Tibial nerve (tissue), 4 donors: ENCODE measurements around the gene ARPP19. TPM values are rescaled to one million over a fixed set of nuclear protein-coding genes. Genes with fewer than 3 reads are reported as not detected.
"Not testable (repeated sequence)": the region's sequence is repeated elsewhere in the genome, so short reads cannot be mapped to it uniquely, and the experiment has no call there.

Source experiments
- DNase-seq, 2 donors: peaks; one replicate each; pipeline ENCODE4 v3.0.0-alpha.2; 2019; ENCODE audit warnings: low spot score in 2 of 2
- H3K27ac ChIP-seq, 4 donors: fragments of 200-600 bp; sonication (generic) in 3 of 4; one replicate each; pipeline ENCODE4 v1.5.1; 2017 to 2019; ENCODE audit warnings: mild to moderate bottlenecking in 1 of 4
- H3K27me3 ChIP-seq, 2 donors: fragments of 200-600 bp; sonication (generic) in 1 of 2; one replicate each; pipeline versions ENCODE4 v1.5.1 to v1.6.0; 2017 to 2019
- H3K36me3 ChIP-seq, 3 donors: fragments of 200-600 bp; sonication (generic); one replicate each; pipeline ENCODE4 v1.5.1; 2018 to 2019
- H3K4me1 ChIP-seq, 4 donors: fragments of 200-600 bp; sonication (generic) in 3 of 4; one replicate each; pipeline ENCODE4 v1.5.1; 2017 to 2019
- H3K4me3 ChIP-seq, 4 donors: fragments of 200-600 bp; sonication (generic) in 3 of 4; one replicate each; pipeline ENCODE4 v1.5.1; 2017 to 2019; ENCODE audit warnings: mild to moderate bottlenecking in 1 of 4, moderate library complexity in 1 of 4
- H3K9me3 ChIP-seq, 4 donors: fragments of 200-600 bp; sonication (generic) in 3 of 4; one replicate each; pipeline ENCODE4 v1.5.1; 2017 to 2019
- EP300 ChIP-seq, 2 donors: sonication (generic); formaldehyde crosslinking; IDR thresholded peaks; one replicate each; pipeline ENCODE4 v1.6.1; 2017; ENCODE audit warnings: antibody characterized with exemption in 2 of 2, mild to moderate bottlenecking in 1 of 2
- POLR2A ChIP-seq, 2 donors: fragments of 450-650 bp; IDR thresholded peaks; one replicate each; pipeline ENCODE4 v1.6.1; 2017; ENCODE audit warnings: antibody characterized with exemption in 2 of 2, mild to moderate bottlenecking in 2 of 2, moderate library complexity in 2 of 2
- WGBS, 2 donors: methylation state at CpG; one replicate each; pipeline ENCODE4 v1.1.5; 2018; 5-methylcytosine and 5-hydroxymethylcytosine counted together
- total RNA-seq, 4 donors: library from RNA; depleted of rRNA; stranded (reverse); fragments of >200 nt; gene quantifications; one replicate each; pipeline ENCODE4 v1.1.0, GENCODE V29; 2016
- TF ChIP-seq, protein P1 (sequence below), 5 experiments: fragments of 200-600 bp in 3 of 5; fragments of 450-650 bp in 2 of 5; sonication (generic) in 3 of 5; IDR thresholded peaks; one replicate each; pipeline ENCODE4 v1.5.1; 2016 to 2019; ENCODE audit warnings: antibody characterized with exemption in 5 of 5, mild to moderate bottlenecking in 3 of 5, moderate library complexity in 2 of 5

ARPP19 gene
- total RNA-seq, 4 donors from 2014 or later = 84.9 to 123 (median 110) TPM

- H3K4me3 ChIP-seq = peak overlapping the region in 1 of 4 donors; percentile 87
- 67 to 69% methylated on average over 4 of the region's 4 CpGs for WGBS, 2 donors
- no peak for TF ChIP-seq POLR2A (IDR thresholded peaks at IDR 0.05)
- TF ChIP-seq, protein P1, sequence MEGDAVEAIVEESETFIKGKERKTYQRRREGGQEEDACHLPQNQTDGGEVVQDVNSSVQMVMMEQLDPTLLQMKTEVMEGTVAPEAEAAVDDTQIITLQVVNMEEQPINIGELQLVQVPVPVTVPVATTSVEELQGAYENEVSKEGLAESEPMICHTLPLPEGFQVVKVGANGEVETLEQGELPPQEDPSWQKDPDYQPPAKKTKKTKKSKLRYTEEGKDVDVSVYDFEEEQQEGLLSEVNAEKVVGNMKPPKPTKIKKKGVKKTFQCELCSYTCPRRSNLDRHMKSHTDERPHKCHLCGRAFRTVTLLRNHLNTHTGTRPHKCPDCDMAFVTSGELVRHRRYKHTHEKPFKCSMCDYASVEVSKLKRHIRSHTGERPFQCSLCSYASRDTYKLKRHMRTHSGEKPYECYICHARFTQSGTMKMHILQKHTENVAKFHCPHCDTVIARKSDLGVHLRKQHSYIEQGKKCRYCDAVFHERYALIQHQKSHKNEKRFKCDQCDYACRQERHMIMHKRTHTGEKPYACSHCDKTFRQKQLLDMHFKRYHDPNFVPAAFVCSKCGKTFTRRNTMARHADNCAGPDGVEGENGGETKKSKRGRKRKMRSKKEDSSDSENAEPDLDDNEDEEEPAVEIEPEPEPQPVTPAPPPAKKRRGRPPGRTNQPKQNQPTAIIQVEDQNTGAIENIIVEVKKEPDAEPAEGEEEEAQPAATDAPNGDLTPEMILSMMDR (IDR thresholded peaks at IDR 0.05) = no peak
- no peak for TF ChIP-seq EP300 (IDR thresholded peaks at IDR 0.05)
Measured at GRCh38 chr15:52566889-52567288, 1.9 kb downstream of the ARPP19 start.

GRCh38 chr15:52565417-52566358 is 3.1 kb downstream of the ARPP19 start:
- peaks cover 0 to 69% (median 40%) of the 10 kb centered on the region in 4 donors for H3K4me1 ChIP-seq
- H3K36me3 ChIP-seq, DNase-seq, H3K4me3 ChIP-seq, H3K27ac ChIP-seq, H3K9me3 ChIP-seq, H3K27me3 ChIP-seq: not testable (repeated sequence)
- 93 to 94% methylated on average over 13 of the region's 13 CpGs for WGBS, 2 donors

More at GRCh38 chr15:52566889-52567288, 1.9 kb downstream of the ARPP19 start:
- peaks cover 0 to 59% (median 38%) of the 10 kb centered on the region in 4 donors for H3K4me1 ChIP-seq
- no peak for DNase-seq
- H3K27me3 ChIP-seq = no peaks in the 10 kb centered on the region
- H3K9me3 ChIP-seq = no peaks in the 10 kb centered on the region
- peak overlapping the region in 1 of 4 donors; percentile 23 for H3K27ac ChIP-seq
- H3K36me3 ChIP-seq = no peaks in the 10 kb centered on the region

GRCh38 chr15:52563501-52564060 is 5.2 kb downstream of the ARPP19 start:
- Histone ChIP-seq H3K9me3 (no peaks in the 10 kb centered on the region), H3K4me1 (peaks cover 0 to 86% (median 46%) of the 10 kb centered on the region in 4 donors), H3K27ac (no peak overlapping the region), H3K36me3 (peaks cover 0 to 11% (median 0%) of the 10 kb centered on the region in 3 donors), H3K27me3 (no peaks in the 10 kb centered on the region), H3K4me3 (no peak overlapping the region)
- TF ChIP-seq, protein P1 (IDR thresholded peaks at IDR 0.05) = no peak
- TF ChIP-seq EP300 (IDR thresholded peaks at IDR 0.05) = no peak
- TF ChIP-seq POLR2A (IDR thresholded peaks at IDR 0.05) = no peak
- DNase-seq = no peak
- WGBS, 2 donors = 50 to 56% methylated on average over 4 of the region's 4 CpGs

DNA sequence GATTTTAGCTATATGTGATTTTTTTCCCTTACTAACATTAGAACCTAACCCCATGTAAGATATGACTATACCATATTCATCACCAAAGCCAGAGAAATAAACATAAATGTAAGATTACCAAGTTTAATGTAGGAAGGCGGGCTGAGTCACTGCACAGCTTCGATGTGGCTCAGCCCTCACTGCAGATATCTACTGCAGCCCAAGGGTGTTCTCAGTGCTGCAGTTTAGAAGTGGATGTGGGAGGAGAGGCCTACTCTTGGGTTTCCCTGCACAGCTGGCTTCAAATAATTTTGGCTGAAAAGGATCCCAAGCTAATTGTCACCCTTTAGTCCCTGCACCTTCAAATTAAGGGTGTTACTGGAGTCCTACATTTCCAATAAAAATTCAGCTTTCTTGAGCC is 9.3 kb downstream of the ARPP19 start:
- no peak overlapping the region for H3K27ac ChIP-seq
- H3K9me3 ChIP-seq = no peaks in the 10 kb centered on the region
- no peak for DNase-seq
- TF ChIP-seq POLR2A (IDR thresholded peaks at IDR 0.05) (no peak), EP300 (IDR thresholded peaks at IDR 0.05) (no peak)
- TF ChIP-seq, protein P1 (IDR thresholded peaks at IDR 0.05) = no peak
- H3K4me3 ChIP-seq = no peak overlapping the region
- H3K27me3 ChIP-seq = no peaks in the 10 kb centered on the region
- 67 to 75% methylated on average over 2 of the region's 2 CpGs for WGBS, 2 donors
- H3K36me3 ChIP-seq = peaks cover 0 to 14% (median 0%) of the 10 kb centered on the region in 3 donors
- peaks cover 0 to 71% (median 23%) of the 10 kb centered on the region in 4 donors for H3K4me1 ChIP-seq

- no peaks in the 10 kb centered on the region for H3K9me3 ChIP-seq
- no peak for DNase-seq
- 91 to 94% methylated on average over 6 of the region's 6 CpGs for WGBS, 2 donors
- H3K27ac ChIP-seq = no peak overlapping the region
- H3K27me3 ChIP-seq = no peaks in the 10 kb centered on the region
- peaks cover 0 to 65% (median 19%) of the 10 kb centered on the region in 4 donors for H3K4me1 ChIP-seq
- H3K36me3 ChIP-seq = peaks cover 0 to 19% (median 0%) of the 10 kb centered on the region in 3 donors
- TF ChIP-seq POLR2A (IDR thresholded peaks at IDR 0.05) (no peak), EP300 (IDR thresholded peaks at IDR 0.05) (no peak)
- TF ChIP-seq, protein P1 (IDR thresholded peaks at IDR 0.05) = no peak
- H3K4me3 ChIP-seq = no peak overlapping the region
Measured at GRCh38 chr15:52559022-52559421, 9.8 kb downstream of the ARPP19 start.
